ENCODE results near the gene IVD. TPM values are rescaled to one million over a fixed set of nuclear protein-coding genes. Genes with fewer than 3 reads are reported as not detected.

The IVD gene
- polyA plus RNA-seq, 1 of the 3 experiments (the other 2 are of a cell fraction), result 54.2 TPM

DNA sequence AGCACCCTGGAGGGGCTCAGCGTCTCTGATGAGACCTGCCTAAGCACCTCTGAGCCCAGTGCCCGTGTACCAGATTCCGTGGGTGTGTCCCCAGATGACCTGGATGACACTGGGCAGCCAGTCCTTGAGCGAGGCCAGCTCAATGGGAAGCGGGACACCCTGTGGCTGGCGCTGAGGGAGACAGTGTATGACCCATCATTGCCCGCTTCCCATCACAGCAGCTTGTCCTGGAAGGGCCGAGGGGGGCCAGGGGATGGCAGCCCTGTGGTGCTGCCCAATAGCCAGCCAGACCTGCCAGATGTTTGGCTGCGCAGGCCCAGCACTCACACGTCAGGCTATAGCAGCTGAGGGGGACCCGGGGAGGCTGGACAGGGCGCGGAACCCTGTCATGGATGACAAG lies 35.6 kb upstream of the IVD start:
- no peak overlapping the region for H3K4me3 ChIP-seq (ENCODE audit: low read depth in 2 of 2, low read length in 1 of 2)
- no peak overlapping the region for H3K4me2 ChIP-seq
- CTCF ChIA-PET, result interaction anchor here (1.6 to 70.6 kb wide), 5 partner anchors 9 to 56 kb away, joined by 3 to 2194 read pairs (median 11); partner anchors contain the start of genes ANKRD63, CCDC9B, INAFM2 and KNSTRN
- H2AFZ ChIP-seq (ENCODE audit: low read depth), result no peak overlapping the region
- H3K9ac ChIP-seq, result no peak overlapping the region
- TF ChIP-seq RXRA (IDR thresholded peaks at IDR 0.05; ENCODE audit: borderline replicate concordance, low read depth), result no peak
- TF ChIP-seq TEAD4 (IDR thresholded peaks at IDR 0.05; ENCODE audit: borderline replicate concordance, insufficient read depth), result no peak
- TF ChIP-seq, protein P1, sequence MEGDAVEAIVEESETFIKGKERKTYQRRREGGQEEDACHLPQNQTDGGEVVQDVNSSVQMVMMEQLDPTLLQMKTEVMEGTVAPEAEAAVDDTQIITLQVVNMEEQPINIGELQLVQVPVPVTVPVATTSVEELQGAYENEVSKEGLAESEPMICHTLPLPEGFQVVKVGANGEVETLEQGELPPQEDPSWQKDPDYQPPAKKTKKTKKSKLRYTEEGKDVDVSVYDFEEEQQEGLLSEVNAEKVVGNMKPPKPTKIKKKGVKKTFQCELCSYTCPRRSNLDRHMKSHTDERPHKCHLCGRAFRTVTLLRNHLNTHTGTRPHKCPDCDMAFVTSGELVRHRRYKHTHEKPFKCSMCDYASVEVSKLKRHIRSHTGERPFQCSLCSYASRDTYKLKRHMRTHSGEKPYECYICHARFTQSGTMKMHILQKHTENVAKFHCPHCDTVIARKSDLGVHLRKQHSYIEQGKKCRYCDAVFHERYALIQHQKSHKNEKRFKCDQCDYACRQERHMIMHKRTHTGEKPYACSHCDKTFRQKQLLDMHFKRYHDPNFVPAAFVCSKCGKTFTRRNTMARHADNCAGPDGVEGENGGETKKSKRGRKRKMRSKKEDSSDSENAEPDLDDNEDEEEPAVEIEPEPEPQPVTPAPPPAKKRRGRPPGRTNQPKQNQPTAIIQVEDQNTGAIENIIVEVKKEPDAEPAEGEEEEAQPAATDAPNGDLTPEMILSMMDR (IDR thresholded peaks at IDR 0.05), result no peak
- TF ChIP-seq, protein P2, sequence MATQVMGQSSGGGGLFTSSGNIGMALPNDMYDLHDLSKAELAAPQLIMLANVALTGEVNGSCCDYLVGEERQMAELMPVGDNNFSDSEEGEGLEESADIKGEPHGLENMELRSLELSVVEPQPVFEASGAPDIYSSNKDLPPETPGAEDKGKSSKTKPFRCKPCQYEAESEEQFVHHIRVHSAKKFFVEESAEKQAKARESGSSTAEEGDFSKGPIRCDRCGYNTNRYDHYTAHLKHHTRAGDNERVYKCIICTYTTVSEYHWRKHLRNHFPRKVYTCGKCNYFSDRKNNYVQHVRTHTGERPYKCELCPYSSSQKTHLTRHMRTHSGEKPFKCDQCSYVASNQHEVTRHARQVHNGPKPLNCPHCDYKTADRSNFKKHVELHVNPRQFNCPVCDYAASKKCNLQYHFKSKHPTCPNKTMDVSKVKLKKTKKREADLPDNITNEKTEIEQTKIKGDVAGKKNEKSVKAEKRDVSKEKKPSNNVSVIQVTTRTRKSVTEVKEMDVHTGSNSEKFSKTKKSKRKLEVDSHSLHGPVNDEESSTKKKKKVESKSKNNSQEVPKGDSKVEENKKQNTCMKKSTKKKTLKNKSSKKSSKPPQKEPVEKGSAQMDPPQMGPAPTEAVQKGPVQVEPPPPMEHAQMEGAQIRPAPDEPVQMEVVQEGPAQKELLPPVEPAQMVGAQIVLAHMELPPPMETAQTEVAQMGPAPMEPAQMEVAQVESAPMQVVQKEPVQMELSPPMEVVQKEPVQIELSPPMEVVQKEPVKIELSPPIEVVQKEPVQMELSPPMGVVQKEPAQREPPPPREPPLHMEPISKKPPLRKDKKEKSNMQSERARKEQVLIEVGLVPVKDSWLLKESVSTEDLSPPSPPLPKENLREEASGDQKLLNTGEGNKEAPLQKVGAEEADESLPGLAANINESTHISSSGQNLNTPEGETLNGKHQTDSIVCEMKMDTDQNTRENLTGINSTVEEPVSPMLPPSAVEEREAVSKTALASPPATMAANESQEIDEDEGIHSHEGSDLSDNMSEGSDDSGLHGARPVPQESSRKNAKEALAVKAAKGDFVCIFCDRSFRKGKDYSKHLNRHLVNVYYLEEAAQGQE (IDR thresholded peaks at IDR 0.05; ENCODE audit: low read depth, low read length), result no peak
- no peak for TF ChIP-seq NFIC (IDR thresholded peaks at IDR 0.05; ENCODE audit: borderline replicate concordance)
- TF ChIP-seq FOXJ3 (CRISPR knock-in tag; IDR thresholded peaks at IDR 0.05), result no peak
- no peak for TF ChIP-seq YY1 (IDR thresholded peaks at IDR 0.05; ENCODE audit: low read depth)
- WGBS (ENCODE audit: low lambda C conversion rate), result 88% methylated on average over 6 of the region's 13 CpGs
- H3F3A ChIP-seq (replicated peaks; ENCODE audit: insufficient read depth), result no peaks in the 10 kb centered on the region
- no peaks in the 10 kb centered on the region for H3K27me3 ChIP-seq (ENCODE audit: insufficient read depth)
- no peaks in the 10 kb centered on the region for H4K20me1 ChIP-seq (ENCODE audit: insufficient read depth)
- no peak overlapping the region for H3K27ac ChIP-seq (ENCODE audit: low read depth in 2 of 2, low read length in 1 of 2)
- H3K9me3 ChIP-seq, result no peaks in the 10 kb centered on the region
- POLR2A ChIA-PET, result no interaction called here
- DNase-seq, result no peak
- H3K79me2 ChIP-seq (ENCODE audit: insufficient read depth), result no peaks in the 10 kb centered on the region
- H3K9me2 ChIP-seq, result no peaks in the 10 kb centered on the region
- H3K36me3 ChIP-seq (replicated peaks in 1 of 2; ENCODE audit: control insufficient read depth in 1 of 2, insufficient read depth in 2 of 2, low read length in 1 of 2), result no peaks in the 10 kb centered on the region
- H3K4me1 ChIP-seq (ENCODE audit: control insufficient read depth in 1 of 2, insufficient read depth in 2 of 2, low read depth in 1 of 2, low read length in 1 of 2), result peaks cover 0 to 17% of the 10 kb centered on the region in 2 experiments; a peak in 1 of 4 replicates

DNA sequence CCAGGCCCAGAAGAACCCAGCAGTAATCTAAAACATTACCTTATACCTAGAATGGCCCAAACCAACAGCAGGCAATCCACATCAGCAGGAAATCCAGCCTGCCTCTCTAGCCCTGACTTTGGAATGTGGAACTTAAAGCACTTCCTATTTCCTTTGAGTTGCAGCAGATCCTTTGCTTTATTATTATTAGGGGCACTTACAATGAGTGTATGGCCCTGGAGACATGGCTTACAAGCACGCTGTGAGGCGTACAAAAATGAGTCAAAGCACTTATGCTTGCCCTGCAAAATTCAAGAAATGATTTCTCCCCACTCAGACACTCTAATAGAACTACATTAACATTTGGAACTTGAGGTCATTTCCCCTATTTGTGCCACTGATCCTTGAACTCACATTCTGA lies 32.6 kb upstream of the IVD start:
- H3K4me2 ChIP-seq, result no peak overlapping the region
- 85% methylated on average over 2 of the region's 2 CpGs for WGBS (ENCODE audit: low lambda C conversion rate)
- no peak overlapping the region for H2AFZ ChIP-seq (ENCODE audit: low read depth)
- H3K36me3 ChIP-seq (replicated peaks in 1 of 2; ENCODE audit: control insufficient read depth in 1 of 2, insufficient read depth in 2 of 2, low read length in 1 of 2), result no peaks in the 10 kb centered on the region
- H4K20me1 ChIP-seq (ENCODE audit: insufficient read depth), result no peaks in the 10 kb centered on the region
- H3K9me2 ChIP-seq, result no peaks in the 10 kb centered on the region
- POLR2A ChIA-PET, result no interaction called here
- no peaks in the 10 kb centered on the region for H3K79me2 ChIP-seq (ENCODE audit: insufficient read depth)
- no peak overlapping the region for H3K27ac ChIP-seq (ENCODE audit: low read depth in 2 of 2, low read length in 1 of 2)
- DNase-seq, result no peak
- no peaks in the 10 kb centered on the region for H3K4me1 ChIP-seq (ENCODE audit: control insufficient read depth in 1 of 2, insufficient read depth in 2 of 2, low read depth in 1 of 2, low read length in 1 of 2)
- no peaks in the 10 kb centered on the region for H3K27me3 ChIP-seq (ENCODE audit: insufficient read depth)
- H3K4me3 ChIP-seq (ENCODE audit: low read depth in 2 of 2, low read length in 1 of 2), result no peak overlapping the region
- H3K9me3 ChIP-seq, result no peaks in the 10 kb centered on the region
- no peaks in the 10 kb centered on the region for H3F3A ChIP-seq (replicated peaks; ENCODE audit: insufficient read depth)
- no peak overlapping the region for H3K9ac ChIP-seq
- CTCF ChIA-PET, result interaction anchor here (1.9 to 70.6 kb wide), 3 partner anchors 10 to 59 kb away, joined by 6 to 2194 read pairs (median 12); partner anchors contain the start of genes ANKRD63, CCDC9B, INAFM2 and KNSTRN
- no peak for TF ChIP-seq GATA2 (CRISPR knock-in tag; IDR thresholded peaks at IDR 0.05)
- no peak for TF ChIP-seq TAF1 (IDR thresholded peaks at IDR 0.05; ENCODE audit: borderline replicate concordance, low read depth, low read length)
- TF ChIP-seq, protein P2 (IDR thresholded peaks at IDR 0.05; ENCODE audit: low read depth, low read length), result no peak
- TF ChIP-seq, protein P3, sequence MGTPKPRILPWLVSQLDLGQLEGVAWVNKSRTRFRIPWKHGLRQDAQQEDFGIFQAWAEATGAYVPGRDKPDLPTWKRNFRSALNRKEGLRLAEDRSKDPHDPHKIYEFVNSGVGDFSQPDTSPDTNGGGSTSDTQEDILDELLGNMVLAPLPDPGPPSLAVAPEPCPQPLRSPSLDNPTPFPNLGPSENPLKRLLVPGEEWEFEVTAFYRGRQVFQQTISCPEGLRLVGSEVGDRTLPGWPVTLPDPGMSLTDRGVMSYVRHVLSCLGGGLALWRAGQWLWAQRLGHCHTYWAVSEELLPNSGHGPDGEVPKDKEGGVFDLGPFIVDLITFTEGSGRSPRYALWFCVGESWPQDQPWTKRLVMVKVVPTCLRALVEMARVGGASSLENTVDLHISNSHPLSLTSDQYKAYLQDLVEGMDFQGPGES (IDR thresholded peaks at IDR 0.05; ENCODE audit: low read depth, low read length), result no peak
- TF ChIP-seq CHD2 (IDR thresholded peaks at IDR 0.05; ENCODE audit: low read length, partially characterized antibody), result no peak
- no peak for TF ChIP-seq GABPA (IDR thresholded peaks at IDR 0.05; ENCODE audit: low read depth)
- no peak for TF ChIP-seq RCOR1 (IDR thresholded peaks at IDR 0.05; ENCODE audit: low read length)
- no peak for TF ChIP-seq NRF1 (IDR thresholded peaks at IDR 0.05; ENCODE audit: low read depth, low read length)
- TF ChIP-seq, protein P4, sequence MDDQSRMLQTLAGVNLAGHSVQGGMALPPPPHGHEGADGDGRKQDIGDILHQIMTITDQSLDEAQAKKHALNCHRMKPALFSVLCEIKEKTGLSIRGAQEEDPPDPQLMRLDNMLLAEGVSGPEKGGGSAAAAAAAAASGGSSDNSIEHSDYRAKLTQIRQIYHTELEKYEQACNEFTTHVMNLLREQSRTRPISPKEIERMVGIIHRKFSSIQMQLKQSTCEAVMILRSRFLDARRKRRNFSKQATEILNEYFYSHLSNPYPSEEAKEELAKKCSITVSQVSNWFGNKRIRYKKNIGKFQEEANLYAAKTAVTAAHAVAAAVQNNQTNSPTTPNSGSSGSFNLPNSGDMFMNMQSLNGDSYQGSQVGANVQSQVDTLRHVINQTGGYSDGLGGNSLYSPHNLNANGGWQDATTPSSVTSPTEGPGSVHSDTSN (IDR thresholded peaks at IDR 0.05), result no peak
- TF ChIP-seq TEAD4 (IDR thresholded peaks at IDR 0.05; ENCODE audit: borderline replicate concordance, insufficient read depth), result no peak
- no peak for TF ChIP-seq NFIC (IDR thresholded peaks at IDR 0.05; ENCODE audit: borderline replicate concordance)

All from SK-N-SH (cell line).